Measurements from ENCODE around the gene ZNF607.
"Not testable (repeated sequence)": the region's sequence is repeated elsewhere in the genome, so short reads cannot be mapped to it uniquely, and the experiment has no call there.

Gene ZNF607

DNA sequence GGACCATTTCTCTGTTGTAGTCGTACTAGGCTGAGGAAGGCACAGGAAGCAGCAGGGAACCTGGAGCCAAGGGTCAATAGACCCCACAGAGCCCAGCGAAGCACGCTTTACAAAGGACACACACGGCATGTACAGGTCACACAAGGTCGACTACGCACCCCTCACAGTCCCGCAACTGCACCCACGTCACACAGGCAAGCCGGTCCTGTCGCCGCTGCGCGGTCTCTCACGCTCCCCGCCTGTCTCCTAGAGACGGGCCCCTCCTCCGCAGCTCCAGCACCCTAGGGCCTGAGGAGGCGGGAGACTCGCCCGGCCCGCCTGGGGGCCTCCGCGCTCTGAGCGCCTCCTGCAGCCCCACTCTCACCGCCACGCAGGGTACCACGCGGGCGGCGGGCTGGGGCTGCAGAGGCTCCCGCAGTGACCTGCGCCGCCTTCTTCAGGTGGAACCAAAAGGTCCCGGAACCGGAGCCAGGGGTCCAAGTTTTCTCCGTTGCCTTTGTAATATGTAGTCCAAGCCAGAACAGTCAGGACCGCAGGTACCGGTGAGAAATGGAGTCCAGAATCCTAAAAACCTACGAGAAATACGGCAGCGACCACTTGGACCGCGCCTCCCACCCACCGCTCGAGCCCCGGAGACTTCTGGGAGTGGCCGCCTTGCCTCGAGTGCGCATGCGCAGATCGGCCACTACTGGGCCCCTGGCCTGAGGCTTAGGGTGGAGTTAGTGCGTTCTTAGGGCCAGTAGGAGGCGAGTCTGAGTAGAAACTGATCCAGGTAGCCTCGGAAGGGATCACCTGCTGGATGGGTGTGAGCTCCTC, at the start of gene ZNF607:
TSS of gene ZNF607 (minus strand) at position 651 of the 816 bp plus-strand sequence. CDS start 8,143 bp downstream, outside the sequence.
- DNase-seq: peak; percentile 32 to 92 (median 80)

GRCh38 chr19:37763488-37763887, 43.9 kb upstream of the ZNF607 start:
- DNase-seq: no peak

- not testable (repeated sequence) for DNase-seq
Measured at GRCh38 chr19:37757683-37758082, 38.1 kb upstream of the ZNF607 start.

GRCh38 chr19:37738371-37738770, 18.8 kb upstream of the ZNF607 start:
- no peak for DNase-seq

DNA sequence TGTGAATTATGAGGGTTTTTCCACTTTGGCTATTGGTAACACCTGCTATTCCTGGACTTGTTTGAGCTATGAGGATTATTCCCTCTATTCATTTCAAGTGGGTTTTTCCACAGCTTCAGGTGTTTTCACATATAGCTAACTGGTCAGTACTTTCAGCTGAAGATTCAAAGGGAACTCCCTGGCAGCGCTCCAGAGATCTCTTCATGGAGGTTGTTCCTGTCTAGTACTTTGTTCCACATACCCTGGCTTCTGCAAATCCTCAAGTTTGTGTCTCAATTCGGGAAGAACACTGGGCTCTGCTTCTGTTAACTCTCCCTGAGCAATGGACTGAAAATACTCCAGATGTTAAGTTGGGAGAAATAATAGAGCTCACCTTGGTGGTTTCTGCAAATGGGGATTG, 5.6 kb upstream of the ZNF607 start:
- no peak for DNase-seq

DNA sequence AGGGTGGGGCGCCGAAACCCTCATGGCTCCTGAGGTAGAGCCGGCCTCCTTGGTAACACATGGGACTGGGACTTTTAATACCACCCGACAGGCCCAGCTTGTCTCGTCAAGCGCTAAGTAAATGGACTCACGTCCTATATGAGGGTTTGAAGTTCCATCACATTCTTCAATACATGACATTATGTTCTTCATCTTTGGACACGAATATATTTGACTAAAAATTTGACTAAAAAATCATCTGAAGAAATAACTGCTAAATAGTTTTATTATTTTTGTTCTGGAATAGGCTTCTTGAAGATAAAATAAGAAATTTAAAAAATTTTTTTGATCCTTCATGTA, 335 bp upstream of the ZNF607 start:
- no peak for DNase-seq

DNA sequence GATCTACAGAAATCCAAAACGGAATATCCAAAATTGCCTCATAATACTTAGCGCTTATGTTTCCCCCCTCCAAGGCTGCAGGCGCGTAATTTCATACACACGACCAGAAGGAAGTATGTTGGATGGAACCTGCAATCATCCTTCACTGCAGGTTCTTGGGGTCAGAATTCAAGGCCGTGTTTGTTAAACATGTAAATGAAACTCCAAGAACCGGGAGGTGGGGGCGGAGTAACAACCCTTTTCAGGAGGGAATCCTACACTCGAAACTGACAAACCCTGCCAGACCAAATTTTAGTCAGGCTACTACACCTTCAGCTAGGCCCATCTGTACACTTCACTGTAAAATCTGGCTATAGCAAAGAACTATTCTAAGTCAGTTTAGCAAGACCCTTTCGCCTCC, 1.3 kb downstream of the ZNF607 start:
- DNase-seq: peak in 4 of 51 donors; percentile 0 to 25 (median 8)

DNA sequence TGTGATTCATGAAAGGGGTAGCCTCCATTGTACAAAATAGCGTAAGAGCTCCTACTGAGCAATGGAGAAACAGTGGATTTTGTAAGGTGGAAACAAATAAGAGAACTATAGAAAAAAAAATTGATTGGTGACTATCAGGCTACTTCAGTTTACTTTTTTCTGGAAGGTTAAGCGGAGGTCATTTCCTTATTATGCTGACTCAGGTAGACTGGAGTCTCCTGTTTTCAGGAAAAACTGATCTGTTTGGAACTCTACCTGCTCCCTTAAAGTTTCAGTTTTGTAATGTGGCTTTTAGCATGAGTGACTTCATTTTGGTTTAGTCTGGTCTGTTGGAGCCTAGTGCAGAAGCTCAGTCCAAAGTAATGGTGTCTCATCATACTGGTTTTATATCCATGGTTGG, 3.4 kb downstream of the ZNF607 start:
- no peak for DNase-seq

DNA sequence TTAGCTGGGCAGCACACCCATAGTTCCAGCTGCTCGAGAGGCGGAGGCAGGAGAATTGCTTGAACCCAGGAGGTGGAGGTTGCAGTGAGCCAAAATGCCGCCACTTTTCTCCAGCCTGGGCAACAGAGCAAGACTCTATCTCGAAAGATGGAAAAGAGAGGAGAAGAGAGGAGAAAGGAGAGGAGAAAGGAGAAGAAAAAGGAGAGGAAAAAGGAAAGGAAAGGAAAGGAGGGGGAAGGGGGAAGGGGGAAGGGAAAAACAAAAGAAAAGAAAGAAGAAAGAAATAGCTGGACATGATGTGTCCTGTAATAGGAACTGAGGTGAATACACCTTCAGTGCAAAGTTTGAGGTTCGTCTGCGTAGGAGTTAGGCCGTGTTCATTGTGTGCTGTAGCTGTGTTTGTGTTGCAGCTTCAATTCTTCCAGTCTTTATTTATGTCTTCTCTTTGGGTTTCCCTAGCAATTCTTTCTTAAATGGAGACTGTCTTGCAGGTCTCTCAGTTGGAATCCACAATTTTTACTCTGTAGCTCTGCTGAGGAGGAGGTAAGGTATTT, 13.4 kb downstream of the ZNF607 start:
- DNase-seq: no peak

GRCh38 chr19:37699057-37699456, 20.5 kb downstream of the ZNF607 start:
- DNase-seq: no peak

- DNase-seq: no peak
Measured at GRCh38 chr19:37698216-37698615, 21.3 kb downstream of the ZNF607 start.

- no peak for DNase-seq
Measured at GRCh38 chr19:37695144-37695899, 24.2 kb downstream of the ZNF607 start.

DNA sequence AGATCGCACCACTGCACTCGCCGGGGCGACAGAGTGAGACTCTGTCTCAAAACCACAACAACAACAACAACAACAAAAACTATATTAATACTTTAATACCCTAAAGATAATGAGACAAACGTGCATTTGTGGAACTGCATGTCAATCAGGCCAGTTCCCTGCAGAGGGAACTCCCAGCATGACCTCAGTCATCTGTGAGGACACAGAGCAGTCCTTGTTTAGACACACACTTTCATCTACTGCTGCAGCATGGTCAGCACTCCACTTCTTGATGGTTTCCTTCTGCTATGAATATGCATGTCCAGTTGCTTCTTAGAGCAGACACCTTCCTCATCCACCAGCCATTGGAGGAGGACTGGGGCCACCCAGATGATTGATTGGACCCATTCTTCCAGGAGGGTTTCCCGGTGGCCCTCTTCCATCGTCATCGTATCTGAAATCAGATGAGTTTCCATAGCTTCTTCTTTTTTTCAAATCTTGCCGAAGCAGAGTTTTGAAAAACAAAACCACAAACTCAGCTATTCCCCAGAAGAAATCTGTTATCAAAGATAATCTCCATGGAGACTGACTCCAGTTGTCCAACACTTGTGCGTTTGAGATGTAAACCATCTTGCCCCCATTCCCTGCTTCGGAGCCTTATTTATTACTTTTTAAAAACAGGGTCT, 26.5 kb downstream of the ZNF607 start:
- peak in 26 of 51 donors; percentile 3 to 54 (median 16) for DNase-seq

DNA sequence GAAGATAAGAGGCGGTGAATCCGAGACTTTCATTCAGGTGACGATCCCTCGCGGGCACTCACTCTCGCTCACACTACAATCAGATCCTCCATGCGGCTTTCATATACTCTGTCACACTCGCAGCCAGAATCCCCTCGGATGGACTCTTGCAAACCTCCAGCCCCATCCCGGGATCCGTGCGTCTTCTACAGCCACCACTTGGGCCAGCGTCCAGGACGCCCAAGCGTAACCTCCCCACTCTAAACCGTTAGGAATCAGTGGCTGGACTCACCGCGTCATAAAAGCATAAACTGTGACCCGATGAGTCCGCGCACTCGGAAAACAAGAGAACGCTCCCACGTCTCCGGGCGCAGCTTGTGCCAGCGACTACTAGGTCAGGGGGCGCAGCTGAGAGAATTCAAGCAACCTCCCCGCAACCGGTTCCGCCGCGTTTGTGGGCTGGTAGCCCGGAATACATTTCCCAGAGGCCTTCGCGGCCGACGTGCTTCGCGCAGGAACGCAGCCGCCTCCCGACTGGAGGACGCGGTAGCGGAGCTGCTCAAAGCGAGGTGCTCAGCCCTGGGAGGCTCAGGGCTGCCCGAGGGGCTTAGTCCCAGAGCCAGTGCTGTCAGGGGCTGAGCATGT, 27.6 kb downstream of the ZNF607 start:
- peak; percentile 42 to 90 (median 78) for DNase-seq

GRCh38 chr19:37683520-37683919, 36.0 kb downstream of the ZNF607 start:
- no peak for DNase-seq

GRCh38 chr19:37669450-37669914, 50.1 kb downstream of the ZNF607 start:
- DNase-seq: no peak

DNA sequence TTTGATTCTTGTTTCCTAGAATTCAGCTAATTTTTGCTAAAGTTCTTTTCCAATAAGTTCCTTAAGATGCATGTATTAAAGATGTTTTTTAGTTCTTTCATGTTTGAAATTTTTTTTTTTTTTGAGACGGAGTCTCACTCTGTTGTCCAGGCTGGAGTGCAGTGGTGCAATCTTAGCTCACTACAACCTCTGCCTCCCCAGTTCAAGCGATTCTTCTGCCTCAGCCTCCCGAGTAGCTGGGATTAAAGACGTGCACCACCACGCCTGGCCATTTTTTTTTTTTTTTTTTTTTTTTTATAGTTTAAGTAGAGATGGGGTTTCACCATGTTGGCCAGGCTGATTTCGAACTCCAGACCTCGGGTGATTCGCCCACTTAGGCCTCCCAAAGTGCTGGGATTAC, 62.4 kb downstream of the ZNF607 start:
- not testable (repeated sequence) for DNase-seq

DNA sequence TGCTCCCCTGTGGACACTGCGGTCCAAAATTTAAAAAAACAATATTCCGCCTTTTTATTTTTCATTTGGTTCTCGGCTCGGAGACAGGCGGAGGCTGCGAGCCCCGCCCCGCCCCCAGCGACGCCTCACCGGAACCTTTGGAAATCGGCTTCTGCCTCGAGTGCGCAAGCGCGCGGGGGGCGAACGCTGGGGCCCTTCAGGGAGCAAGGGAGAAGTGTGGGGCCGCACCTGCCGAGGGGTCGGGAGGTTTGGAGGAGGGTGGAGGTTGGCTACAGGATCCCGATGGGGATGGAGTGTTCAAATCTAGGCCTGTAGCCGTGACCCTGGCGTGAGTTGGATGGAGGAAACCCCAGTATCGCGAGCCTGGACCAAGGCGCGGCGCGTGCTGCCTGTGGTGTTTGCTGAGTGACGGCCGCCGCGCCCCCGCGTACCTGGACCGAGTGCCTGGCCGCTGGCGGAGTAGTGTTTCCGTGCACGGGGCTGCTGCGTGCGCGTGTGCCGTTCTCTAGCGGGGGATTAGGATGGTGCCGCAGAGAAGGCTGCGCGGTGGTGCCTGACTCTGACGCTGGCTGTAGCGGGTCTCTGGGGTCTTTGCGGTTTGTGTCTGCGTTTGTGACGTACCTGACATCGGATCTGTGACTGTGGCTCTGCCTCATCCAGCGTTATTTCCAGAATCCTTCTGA, 63.7 kb downstream of the ZNF607 start:
- DNase-seq: peak; percentile 54 to 96 (median 79)

- peak; percentile 58 to 96 (median 89) for DNase-seq
Measured at GRCh38 chr19:37655301-37655688, 64.3 kb downstream of the ZNF607 start, which contains the start of gene ZFP30. ZFP30 (minus strand) TSS chr19:37655465; CDS start chr19:37647822, 7,643 bp downstream.

- DNase-seq: peak in 43 of 51 donors; percentile 3 to 70 (median 36)
Measured at GRCh38 chr19:37654629-37655300, 64.8 kb downstream of the ZNF607 start.
